HG02623 (cell line): Measurements from ENCODE around the gene B3GAT3.
"Not testable (repeated sequence)": the region's sequence is repeated elsewhere in the genome, so short reads cannot be mapped to it uniquely, and the experiment has no call there.

Experiments
- ATAC-seq: cut with Tn5 transposase; IDR thresholded peaks from one replicate; pipeline ENCODE4 v1.9.1; 2021; ENCODE audit warnings: moderate library complexity; ENCODE audit not compliant: unreplicated experiment

Gene B3GAT3

DNA sequence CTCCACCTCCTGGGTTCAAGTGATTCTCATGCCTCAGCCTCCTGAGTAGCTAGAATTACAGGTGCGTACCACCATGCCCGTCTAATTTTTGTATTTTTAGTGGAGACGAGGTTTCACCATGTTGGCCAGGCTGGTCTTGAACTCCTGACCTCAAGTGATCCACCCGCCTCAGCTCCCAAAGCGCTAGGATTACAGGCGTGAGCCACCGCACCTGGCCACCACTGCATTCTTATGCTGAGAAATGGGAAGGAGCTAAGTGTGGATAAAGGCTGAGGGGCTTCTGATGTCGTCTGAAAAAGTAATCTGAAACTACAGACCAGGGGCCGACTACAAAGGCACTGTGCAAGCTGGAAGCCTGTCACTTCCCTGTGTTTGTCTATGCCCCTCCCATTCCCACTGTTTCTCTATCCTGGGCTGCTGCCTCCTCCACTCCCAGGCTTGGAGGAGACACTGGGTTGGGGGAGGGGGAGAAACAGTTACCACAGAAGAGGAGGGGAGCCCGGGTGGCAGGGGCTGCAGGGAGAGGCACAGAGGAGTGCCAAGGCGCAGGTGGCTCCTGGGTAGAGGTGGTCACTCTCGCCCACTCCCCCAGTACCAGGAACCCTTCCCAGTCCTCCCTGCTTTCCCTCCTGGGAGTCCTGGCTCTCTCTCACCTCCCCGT is 17.2 kb downstream of the B3GAT3 start:
- ATAC-seq, result no peak

GRCh38 chr11:62603776-62604299 is 17.9 kb downstream of the B3GAT3 start:
- ATAC-seq, result no peak

DNA sequence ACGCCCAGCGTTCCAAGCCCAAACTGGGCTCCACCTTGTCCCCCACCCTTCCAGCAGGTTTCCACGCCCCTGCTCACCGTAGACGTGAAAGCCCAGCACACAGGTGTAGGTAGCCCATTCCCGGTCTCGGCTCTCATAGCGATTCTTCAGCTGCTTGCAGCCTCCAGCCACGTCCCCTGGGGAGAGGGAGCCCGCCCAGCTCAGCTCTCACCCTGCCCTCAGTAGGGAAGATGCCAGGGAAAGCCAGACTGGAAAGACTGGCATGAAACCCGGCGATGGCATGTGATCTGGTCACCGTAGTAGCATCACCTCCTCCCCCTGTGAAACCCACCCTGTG is 18.7 kb downstream of the B3GAT3 start:
- ATAC-seq, result no peak

GRCh38 chr11:62602141-62603071 is 19.4 kb downstream of the B3GAT3 start:
- ATAC-seq, result no peak

DNA sequence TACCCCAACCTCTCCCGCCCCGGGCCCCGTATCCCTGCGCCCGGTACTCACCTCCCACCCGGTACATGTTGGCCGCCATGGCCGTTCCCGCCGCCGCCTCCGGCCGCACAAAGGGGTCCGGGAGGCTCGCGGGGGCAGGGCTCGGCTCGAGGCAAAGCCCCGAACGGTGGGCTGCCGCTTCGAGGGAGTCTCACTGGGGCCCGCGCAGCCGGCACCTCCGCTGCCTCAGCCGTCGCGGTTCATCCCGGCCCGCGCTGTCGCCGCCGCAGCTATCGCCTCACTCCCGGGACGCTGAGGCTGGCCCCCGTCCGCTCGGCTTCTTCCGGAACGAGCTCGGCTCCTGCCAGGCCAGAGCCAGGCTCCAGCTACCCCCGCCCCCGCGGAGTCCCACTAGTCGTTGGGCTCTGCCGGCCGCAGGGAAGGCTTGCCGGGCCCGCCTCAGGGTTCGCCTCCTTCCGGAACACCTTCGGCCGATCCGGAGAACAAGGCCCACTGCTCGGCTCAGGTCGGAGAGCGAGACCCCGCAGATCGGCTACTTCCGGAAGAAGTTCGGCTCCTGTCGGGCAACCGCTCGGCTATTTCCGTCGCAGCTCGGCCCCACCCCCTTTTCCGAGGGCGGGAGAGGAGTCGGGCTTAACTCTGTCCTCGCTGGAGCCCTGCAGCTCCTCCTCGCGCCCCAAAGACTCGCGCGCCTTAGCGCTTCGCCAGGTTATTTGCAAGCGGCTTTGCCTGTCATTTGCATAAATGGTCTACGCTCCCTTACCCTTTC is 20.2 kb downstream of the B3GAT3 start, which contains the start of gene MTA2:
Gene MTA2 (minus strand): TSS at position 494 of the 769 bp plus-strand sequence. CDS start 415 bp downstream, at position 79.
- ATAC-seq, result peak; percentile 68

- peak; percentile 10 for ATAC-seq
Observed at GRCh38 chr11:62601122-62601371, 20.7 kb downstream of the B3GAT3 start.

DNA sequence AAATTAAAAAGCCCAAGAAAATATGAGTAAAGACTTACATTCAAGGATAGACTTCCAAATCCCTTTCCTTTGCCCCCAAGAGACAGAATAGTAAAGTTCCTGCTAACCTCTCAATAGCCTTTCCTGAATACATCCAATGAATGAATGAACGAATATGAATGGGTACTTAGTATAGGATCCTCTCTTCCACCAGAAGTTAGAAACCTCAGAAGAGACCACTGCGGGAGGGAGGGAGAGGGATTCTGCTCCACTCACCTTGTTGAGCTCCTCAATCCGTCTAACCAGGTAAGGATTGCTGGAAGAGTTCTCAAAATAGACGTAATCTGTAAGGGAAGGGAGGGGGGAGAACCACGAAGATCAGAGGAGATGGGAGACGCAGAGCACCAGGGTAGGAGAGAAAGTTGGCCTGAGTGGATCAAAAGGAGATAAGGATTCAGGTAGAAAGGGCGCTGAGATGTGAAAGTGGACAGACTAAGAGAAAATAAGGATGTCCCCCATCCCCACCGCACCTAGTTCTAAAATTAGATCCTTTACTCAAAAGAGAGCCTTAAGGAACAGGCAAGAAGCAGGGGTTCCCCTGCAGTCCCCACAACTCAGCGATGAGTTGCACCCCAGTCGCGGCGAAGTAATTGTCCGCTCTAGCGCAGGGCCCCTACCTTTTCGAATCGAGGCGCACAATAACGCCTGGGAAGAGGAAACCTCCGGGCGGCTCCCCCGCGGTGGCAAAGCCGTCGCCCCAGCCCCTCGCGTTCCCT is 21.2 kb downstream of the B3GAT3 start:
- no peak for ATAC-seq

DNA sequence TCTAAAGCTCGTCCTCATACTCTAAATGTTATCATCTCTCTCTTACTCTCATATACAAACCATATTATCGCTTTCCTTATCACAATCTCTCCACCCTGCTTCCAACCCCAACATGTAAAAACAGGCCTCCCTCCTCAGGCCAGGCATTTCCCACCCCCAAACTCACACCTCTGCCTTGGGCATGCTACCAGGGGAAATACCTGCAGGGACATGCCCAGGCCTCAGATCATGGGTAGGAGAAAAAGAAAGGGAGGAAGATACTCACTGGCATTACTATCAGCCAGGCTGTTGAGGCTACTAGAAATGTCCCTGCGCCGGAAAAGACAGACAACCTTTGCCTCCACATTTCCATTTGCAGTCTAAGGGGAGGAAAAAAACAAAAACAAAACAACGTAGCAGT is 21.9 kb downstream of the B3GAT3 start:
- ATAC-seq, result no peak

- peak; percentile 37 for ATAC-seq
Observed at GRCh38 chr11:62599069-62599696, 22.6 kb downstream of the B3GAT3 start.

DNA sequence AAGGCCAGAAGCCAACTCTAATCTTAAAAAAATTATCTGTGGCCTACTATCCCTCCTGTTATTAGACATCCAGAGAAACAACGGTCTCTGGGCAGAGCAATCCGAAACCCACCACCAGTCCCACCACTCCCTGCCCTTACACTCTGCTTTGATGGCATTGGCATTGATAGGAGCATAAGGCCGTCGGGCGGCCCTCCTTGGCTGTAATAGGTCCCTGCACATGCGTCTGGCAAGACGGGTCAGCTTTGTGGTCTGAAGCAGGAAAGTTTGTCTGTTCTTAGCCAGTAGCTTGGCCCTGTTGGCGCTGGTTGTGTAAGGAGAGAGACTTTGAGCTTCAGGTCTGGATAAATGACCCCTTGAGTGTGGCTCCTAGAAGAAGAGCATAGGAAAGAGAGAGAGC is 26.7 kb downstream of the B3GAT3 start:
- ATAC-seq, result no peak

GRCh38 chr11:62593434-62594044 is 28.2 kb downstream of the B3GAT3 start:
- ATAC-seq, result no peak

- ATAC-seq, result no peak
Observed at GRCh38 chr11:62592989-62593421, 28.8 kb downstream of the B3GAT3 start.

DNA sequence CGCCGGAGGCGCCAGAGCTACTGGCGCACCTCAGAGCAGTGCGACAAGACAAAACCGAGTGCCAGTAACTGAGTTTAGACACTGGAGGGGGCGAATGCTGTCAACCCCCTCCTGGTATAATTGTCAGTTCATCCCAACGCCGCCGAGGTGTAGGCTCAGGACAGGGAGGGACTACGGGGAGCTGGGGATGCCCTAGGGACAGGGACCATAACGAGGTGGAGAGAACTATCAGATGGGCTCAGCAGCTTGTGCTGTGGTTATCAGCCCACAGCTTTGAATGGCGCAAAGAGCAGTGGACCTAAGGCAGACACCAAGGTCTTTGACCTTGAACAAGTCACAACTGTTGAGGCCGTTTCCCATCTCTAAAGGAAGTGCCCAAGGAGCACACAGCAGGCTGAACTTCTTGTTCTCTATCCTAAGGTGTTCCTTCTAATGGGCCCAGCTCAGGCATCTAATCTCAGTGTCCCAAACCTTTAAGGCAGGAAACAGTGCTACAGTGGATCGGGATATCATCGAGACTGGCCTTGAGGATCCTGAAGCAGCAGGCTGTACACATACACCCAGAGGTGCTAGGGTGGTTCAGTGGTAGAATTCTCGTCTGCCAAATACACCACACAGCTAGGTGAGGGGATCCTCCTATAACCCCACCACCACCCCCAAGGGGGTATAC is 29.5 kb downstream of the B3GAT3 start:
- ATAC-seq, result no peak

DNA sequence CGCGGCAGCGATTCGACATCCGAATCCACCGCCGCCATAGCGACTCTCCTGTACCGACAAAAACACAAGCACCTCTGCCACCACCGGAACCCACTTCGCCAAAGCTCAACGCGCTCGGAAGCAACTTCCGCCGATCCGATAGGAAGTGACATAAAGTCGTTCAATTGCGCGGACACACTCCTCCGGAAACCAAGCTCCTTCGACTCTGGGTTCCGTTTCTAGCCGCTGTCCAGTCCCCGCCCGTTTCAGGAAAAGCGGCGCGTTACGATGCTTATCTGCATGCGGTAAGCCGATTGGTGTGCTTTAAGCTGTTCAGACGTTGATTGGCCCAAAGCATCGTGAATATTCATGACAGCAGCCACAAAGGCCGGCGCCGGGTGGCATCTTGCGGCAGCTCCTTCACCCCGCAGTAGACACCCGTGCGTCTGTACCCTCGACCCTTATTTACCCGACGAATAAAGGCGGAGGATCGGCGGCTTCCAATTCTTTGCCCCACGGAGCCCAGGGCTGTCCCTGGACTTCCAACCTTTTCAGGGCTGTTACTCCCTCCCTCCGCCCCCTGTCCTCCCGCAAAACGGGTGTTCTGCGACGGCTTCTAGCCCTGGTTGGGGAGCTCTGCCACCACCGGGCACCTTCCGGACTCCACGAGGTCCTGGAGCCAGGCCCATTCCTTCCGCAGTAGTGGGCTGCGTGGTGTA is 30.2 kb downstream of the B3GAT3 start, which contains the start of gene TUT1:
Gene TUT1 (minus strand): TSS at position 76 of the 698 bp plus-strand sequence. CDS start 38 bp downstream, at position 38.
- ATAC-seq, result peak; percentile 87

GRCh38 chr11:62588966-62589637 is 32.7 kb downstream of the B3GAT3 start:
- no peak for ATAC-seq

GRCh38 chr11:62585356-62585755 is 36.4 kb downstream of the B3GAT3 start:
- not testable (repeated sequence) for ATAC-seq

- not testable (repeated sequence) for ATAC-seq
Observed at GRCh38 chr11:62581735-62582134, 40.1 kb downstream of the B3GAT3 start.
